ENCODE measurements around the gene DNM1.

GRCh38 chr9:128208946-128209669 is 5.9 kb downstream of the DNM1 start:
- TF ChIP-seq, protein P1, sequence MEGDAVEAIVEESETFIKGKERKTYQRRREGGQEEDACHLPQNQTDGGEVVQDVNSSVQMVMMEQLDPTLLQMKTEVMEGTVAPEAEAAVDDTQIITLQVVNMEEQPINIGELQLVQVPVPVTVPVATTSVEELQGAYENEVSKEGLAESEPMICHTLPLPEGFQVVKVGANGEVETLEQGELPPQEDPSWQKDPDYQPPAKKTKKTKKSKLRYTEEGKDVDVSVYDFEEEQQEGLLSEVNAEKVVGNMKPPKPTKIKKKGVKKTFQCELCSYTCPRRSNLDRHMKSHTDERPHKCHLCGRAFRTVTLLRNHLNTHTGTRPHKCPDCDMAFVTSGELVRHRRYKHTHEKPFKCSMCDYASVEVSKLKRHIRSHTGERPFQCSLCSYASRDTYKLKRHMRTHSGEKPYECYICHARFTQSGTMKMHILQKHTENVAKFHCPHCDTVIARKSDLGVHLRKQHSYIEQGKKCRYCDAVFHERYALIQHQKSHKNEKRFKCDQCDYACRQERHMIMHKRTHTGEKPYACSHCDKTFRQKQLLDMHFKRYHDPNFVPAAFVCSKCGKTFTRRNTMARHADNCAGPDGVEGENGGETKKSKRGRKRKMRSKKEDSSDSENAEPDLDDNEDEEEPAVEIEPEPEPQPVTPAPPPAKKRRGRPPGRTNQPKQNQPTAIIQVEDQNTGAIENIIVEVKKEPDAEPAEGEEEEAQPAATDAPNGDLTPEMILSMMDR (conservative IDR thresholded peaks at IDR 0.05 in 1 of 2, IDR thresholded peaks at IDR 0.05 in 1 of 2; ENCODE audit: extremely low read depth in 1 of 2, insufficient read depth in 1 of 2, low read depth in 1 of 2, low read length in 2 of 2), result no peak
- TF ChIP-seq EZH2 (IDR thresholded peaks at IDR 0.05; ENCODE audit: borderline replicate concordance, low read length), result no peak
